Lower leg skin (tissue), 4 donors: ENCODE results near the gene ZSCAN21. TPM values are rescaled to one million over a fixed set of nuclear protein-coding genes. Genes with fewer than 3 reads are reported as not detected.
A peak's percentile ranks its signal among the peaks of the same experiment; 100 is the strongest.

ENCODE experiments used
- DNase-seq, 2 donors: peaks; one replicate each; pipeline ENCODE4 v3.0.0-alpha.2; 2019; ENCODE audit warnings: low spot score in 2 of 2
- H3K4me3 ChIP-seq: fragments of 200-600 bp; sonication (generic); 2 replicates; pipeline ENCODE4 v1.5.1; 2017; ENCODE audit warnings: mild to moderate bottlenecking, low read depth; ENCODE audit not compliant: poor library complexity, severe bottlenecking
- POLR2A ChIP-seq, 2 donors: fragments of 450-650 bp; IDR thresholded peaks; one replicate each; pipeline ENCODE4 v1.6.1; 2016 to 2017; ENCODE audit warnings: antibody characterized with exemption in 2 of 2, mild to moderate bottlenecking in 1 of 2, moderate library complexity in 1 of 2
- WGBS, 2 donors: methylation state at CpG; one replicate each; pipeline ENCODE4 v1.1.5; 2018; 5-methylcytosine and 5-hydroxymethylcytosine counted together
- intact Hi-C: fragments of 100-400 bp; cut with DNase I; formaldehyde crosslinking; loops from one replicate; pipeline ENCODE4 v1.15.0; 2023; ENCODE audit warnings: low total_unique reads
- total RNA-seq, 4 donors: library from RNA; depleted of rRNA; stranded (reverse); fragments of >200 nt; gene quantifications; one replicate each; pipeline ENCODE4 v1.1.0, GENCODE V29; 2016
- TF ChIP-seq, protein P1 (sequence below), 3 donors: fragments of 450-650 bp; IDR thresholded peaks; one replicate each; pipeline ENCODE4 v1.5.1; 2016; ENCODE audit warnings: antibody characterized with exemption in 3 of 3, mild to moderate bottlenecking in 3 of 3, moderate library complexity in 2 of 3

The ZSCAN21 gene
- total RNA-seq, 4 donors from 2014 or later, result 13.2 to 25.5 (median 21.4) TPM

- intact Hi-C loops, result no loop called here
- peak overlapping the region; percentile 52 for H3K4me3 ChIP-seq
- peak; percentile 91 to 98 for DNase-seq
- no peak for TF ChIP-seq POLR2A (IDR thresholded peaks at IDR 0.05)
- TF ChIP-seq, protein P1, sequence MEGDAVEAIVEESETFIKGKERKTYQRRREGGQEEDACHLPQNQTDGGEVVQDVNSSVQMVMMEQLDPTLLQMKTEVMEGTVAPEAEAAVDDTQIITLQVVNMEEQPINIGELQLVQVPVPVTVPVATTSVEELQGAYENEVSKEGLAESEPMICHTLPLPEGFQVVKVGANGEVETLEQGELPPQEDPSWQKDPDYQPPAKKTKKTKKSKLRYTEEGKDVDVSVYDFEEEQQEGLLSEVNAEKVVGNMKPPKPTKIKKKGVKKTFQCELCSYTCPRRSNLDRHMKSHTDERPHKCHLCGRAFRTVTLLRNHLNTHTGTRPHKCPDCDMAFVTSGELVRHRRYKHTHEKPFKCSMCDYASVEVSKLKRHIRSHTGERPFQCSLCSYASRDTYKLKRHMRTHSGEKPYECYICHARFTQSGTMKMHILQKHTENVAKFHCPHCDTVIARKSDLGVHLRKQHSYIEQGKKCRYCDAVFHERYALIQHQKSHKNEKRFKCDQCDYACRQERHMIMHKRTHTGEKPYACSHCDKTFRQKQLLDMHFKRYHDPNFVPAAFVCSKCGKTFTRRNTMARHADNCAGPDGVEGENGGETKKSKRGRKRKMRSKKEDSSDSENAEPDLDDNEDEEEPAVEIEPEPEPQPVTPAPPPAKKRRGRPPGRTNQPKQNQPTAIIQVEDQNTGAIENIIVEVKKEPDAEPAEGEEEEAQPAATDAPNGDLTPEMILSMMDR (IDR thresholded peaks at IDR 0.05), result peak in 1 of 3 donors; percentile 56
- WGBS, 2 donors, result 1 to 2% methylated on average over 26 to 50 of the region's 61 CpGs
Measured at GRCh38 chr7:100100420-100101015, 50.9 kb downstream of the ZSCAN21 start.

- peak; percentile 98 to 100 for DNase-seq
- no peak for TF ChIP-seq POLR2A (IDR thresholded peaks at IDR 0.05)
- TF ChIP-seq, protein P1 (IDR thresholded peaks at IDR 0.05), result no peak
- intact Hi-C loops, result no loop called here
- H3K4me3 ChIP-seq, result peak within 1 kb of the TSS; percentile 52
- WGBS, 2 donors, result 0 to 2% methylated on average over 34 to 80 of the region's 80 CpGs
Measured at GRCh38 chr7:100101016-100101862, 51.7 kb downstream of the ZSCAN21 start, which contains the start of the genes AP4M1 and MCM7. AP4M1 (plus strand) TSS chr7:100101643; CDS start chr7:100101715, 72 bp downstream. MCM7 (minus strand) TSS chr7:100101397; CDS start chr7:100101294, 103 bp downstream.

DNA sequence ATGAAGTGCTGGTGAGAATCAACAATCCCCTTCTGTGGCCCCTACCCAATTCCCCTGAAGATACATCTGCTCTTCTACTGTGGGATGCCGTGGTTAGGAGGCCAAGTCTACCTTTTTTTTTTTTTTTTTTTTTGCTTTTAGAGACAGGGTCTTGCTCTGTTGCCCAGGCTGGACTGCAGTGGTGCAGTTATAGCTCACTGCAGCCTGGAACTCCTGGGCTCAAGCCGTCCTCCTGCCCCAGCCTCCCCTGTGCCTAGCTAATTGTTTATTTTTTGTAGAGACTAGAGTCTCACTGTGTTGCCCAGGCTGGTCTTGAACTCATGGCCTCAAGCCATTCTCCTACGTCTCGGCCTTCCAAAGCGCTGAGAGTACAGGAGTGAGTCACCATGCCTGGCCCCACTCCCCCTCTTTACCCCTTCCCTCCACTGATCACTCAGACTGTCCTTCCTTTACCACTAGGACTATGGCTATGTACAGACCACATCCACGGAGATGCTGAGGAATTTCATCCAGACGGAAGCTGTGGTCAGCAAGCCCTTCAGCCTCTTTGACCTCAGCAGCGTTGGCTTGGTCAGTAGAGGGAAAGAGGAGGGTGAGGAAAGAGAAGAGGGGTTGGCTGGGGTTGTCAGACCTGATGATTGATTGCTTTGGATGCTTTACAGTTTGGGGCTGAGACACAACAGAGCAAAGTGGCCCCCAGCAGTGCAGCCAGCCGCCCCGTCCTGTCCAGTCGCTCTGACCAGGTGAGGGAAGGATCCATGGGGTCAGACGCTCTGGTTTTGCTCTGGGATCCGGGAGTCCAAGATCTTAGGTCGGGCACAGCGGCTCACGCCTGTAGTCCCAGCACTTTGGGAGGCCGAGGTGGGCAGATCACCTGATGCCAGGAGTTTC lies 53.6 kb downstream of the ZSCAN21 start:
- 85 to 87% methylated on average over 17 of the region's 17 CpGs for WGBS, 2 donors
- intact Hi-C loops, result no loop called here
- no peak for DNase-seq
- TF ChIP-seq POLR2A (IDR thresholded peaks at IDR 0.05), result no peak
- TF ChIP-seq, protein P1 (IDR thresholded peaks at IDR 0.05), result no peak
- no peak overlapping the region for H3K4me3 ChIP-seq

DNA sequence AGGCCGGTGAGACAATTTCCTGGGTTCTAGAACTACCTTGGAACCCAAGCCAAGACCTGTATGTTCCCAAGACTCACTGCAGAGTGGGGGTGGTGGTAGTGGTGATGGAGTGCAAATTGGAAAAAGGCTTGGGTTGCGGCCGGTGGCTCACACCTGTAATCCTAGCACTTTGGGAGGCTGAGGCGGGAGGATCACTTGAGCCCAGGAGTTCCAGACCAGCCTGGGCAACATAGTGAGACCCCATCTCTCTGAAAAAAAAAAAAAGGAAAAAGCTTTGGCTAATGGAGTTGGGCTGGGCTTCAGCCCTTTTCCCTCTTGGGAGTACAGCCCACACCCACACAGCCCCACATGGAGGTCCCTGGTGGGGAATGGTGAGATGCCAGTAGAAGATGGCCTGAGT lies 56.0 kb downstream of the ZSCAN21 start:
- 93 to 94% methylated on average over 4 of the region's 4 CpGs for WGBS, 2 donors
- intact Hi-C loops, result no loop called here
- H3K4me3 ChIP-seq, result no peak overlapping the region
- no peak for DNase-seq
- TF ChIP-seq POLR2A (IDR thresholded peaks at IDR 0.05), result no peak
- TF ChIP-seq, protein P1 (IDR thresholded peaks at IDR 0.05), result no peak

DNA sequence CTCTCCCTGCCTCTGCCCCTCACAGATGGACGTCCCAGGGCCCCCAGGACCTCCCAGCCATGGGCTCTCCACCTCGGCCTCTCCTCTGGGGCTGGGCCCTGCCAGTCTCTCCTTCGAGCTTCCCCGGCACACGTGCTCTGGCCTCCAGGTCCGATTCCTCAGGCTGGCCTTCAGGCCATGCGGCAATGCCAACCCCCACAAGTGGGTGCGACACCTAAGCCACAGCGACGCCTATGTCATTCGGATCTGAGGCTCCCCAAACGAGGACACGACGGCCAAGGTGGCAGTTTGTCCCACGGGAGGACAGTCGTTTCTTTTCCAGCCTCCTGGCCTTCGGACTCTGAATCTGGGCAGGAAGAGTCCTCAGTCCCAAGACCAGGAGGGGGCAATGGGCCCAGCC lies 57.1 kb downstream of the ZSCAN21 start:
- intact Hi-C loops, result no loop called here
- no peak for DNase-seq
- no peak for TF ChIP-seq POLR2A (IDR thresholded peaks at IDR 0.05)
- TF ChIP-seq, protein P1 (IDR thresholded peaks at IDR 0.05), result no peak
- H3K4me3 ChIP-seq, result no peak overlapping the region
- 74 to 78% methylated on average over 17 of the region's 17 CpGs for WGBS, 2 donors
